Fibroblast of skin of scalp (primary cell): ENCODE results near the gene CKAP2L.

Source experiments
- DNase-seq: peaks from one replicate; pipeline ENCODE4 v3.0.0-alpha.2; 2013

CKAP2L gene

DNA sequence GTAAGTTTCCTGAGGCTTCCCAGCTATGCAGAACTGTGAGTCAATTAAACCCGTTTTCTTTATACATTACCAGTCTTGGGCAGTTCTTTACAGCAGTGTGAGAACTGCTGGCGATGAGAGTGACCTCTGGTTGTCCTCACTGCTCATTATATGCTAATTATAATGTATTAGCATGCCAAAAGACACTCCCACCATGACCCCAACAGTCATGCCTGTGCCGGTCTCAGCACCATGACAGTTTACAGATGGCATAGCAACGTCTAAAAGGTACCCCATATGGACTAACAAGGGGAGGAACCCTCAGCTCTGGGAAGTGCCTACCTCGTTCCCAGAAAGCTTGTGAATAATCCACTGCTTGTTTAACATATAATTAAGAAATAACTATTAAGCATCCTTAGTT lies 28.0 kb upstream of the CKAP2L start:
- DNase-seq: no peak

DNA sequence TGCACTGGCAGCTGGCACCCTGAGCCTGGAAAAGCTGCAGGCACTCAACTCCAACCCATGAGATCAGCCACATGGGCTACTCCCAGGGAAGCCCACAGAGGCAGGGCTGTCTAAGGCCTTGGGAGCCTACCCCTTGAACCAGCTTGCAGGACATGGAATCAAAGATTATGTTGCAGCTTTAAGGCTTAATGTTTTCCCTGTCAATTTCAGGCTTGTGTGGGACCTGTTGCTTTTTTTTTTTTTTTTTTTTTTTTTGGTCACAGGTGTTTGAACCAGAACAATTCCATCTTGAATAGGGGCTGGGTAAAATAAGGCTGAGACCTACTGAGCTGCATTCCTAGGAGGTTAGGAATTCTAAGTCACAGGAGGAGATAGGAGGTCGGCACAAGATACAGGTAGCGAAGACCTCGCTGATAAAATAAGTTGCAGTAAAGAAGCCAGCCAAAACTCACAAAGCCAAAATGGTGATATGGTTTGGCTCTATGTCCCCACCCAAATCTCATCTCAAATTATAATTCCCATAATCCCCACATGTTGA lies 27.4 kb upstream of the CKAP2L start:
- DNase-seq: no peak

DNA sequence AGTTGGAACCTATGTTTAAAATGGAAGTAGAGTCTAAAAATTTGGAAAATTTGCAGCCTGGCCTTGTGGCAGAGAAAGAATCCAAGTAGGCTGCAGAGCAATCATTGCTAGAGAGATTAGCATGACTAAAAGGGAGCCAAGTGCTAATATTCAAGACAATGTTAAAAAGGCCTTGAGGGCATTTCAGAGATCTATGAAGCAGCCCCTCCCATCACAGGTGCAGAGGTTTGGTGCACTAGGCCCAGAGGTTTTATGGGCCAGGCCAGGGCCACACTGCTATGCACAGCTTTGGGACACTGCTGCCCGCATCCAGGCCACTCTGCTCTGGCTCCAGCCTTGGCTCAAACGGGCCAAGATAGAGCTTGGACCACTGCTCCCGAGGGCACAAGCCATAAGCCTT lies 26.6 kb upstream of the CKAP2L start:
- DNase-seq: no peak

DNA sequence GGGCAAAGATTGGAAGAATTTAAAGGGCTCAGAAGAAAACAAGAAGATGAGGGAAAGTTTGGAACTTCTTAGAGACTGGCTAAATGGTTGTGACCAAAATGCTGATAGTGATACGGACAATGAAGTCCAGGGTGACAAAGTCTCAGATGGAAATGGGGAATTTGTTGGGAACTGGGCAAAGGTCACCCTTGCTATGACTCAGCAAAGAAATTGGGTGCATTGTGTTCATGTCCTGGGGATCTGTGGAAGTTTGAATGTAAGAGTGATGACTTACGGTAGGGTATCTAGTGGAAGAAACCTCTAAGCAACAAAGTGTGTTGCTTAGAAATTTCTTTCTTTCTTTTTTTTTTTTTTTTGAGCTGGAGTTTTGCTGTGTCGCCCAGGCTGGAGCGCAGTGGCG lies 25.9 kb upstream of the CKAP2L start:
- DNase-seq: no peak

DNA sequence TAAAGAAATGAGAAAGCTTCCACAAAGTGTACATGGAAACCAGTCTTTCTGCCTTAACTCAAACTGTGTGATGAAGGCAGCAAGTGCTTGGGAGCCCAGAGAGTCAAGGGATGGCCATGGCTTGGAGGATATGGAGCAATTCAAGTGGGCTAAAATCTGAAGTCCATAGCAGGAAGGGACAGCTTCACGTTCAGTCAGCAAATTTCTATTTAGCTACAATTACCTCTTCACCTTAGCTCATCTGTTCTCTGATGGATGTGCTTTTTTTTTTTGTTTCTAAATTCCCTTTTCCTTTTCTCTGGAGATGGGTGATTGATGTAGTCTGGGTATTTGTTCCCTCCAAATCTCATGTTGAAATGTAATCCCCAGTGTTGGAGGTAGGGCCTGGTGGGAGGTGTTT lies 24.8 kb upstream of the CKAP2L start:
- no peak for DNase-seq

DNA sequence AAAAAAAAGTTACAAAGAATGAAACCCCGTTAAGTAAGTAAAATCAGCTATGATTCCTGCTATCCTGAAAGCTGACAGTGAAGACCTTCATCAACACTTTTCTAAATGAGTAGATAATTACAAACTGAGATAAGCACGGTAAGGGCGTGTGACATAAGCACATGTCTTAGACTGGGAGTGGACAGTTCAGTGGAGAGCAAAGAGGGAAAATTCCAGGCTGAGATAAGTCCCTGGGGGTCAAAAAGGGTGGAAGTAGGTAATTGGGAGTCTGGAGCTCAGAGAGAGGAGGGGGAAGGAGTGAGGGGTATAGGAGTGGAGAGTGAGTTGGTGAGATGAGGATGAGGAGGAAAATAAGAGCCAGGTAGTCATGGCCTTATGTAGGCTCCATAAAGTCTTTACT lies 24.2 kb upstream of the CKAP2L start:
- DNase-seq: no peak

DNA sequence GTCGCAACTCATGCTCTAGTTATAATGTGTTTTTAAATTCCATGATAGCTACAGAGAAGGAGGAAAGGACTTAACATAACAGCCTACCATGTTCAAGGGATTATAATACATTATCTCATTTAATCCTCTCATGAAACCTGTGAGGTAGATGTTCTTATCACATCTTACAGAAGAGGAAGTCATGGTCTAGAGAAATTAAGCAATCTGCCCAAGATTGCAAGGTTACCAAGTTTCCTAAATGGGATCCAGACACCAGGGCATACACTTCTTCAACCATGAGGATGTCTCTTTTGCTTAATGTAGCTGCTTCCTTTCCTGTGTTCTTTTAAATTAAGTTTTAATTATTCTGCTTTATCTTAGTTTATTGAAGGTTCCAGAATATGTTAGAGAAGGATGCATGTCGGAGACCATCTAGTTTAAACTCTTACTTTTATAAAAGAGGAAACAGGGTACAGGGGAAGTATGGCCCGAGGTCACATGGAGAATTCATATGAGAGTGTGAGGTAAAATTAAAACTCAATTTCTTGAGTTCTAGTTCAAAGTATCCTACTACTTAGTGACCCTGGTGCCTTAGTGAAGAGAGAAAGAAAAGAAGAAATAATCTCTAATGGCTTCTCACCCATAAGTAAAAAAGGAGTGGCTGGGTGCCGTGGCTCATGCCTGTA lies 23.5 kb upstream of the CKAP2L start:
- no peak for DNase-seq

DNA sequence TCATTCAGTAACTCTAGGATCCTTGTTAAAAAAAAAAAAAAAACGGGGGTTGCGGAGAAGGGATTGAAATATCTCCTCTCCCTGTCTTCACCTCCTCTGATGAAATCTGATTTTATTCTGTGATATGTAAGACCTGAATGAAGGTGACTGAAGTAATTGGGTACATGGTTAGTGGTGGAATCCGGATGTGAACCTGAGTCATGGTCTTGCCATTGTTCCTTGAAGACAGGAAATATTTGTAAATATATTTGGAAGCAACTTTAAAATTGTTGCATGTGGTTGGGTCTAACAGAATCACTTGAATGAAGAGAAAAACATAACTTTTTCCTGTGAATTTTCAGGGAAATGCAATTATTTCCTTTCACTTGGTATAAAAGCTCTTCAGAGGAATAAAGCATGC lies 22.9 kb upstream of the CKAP2L start:
- DNase-seq: no peak

DNA sequence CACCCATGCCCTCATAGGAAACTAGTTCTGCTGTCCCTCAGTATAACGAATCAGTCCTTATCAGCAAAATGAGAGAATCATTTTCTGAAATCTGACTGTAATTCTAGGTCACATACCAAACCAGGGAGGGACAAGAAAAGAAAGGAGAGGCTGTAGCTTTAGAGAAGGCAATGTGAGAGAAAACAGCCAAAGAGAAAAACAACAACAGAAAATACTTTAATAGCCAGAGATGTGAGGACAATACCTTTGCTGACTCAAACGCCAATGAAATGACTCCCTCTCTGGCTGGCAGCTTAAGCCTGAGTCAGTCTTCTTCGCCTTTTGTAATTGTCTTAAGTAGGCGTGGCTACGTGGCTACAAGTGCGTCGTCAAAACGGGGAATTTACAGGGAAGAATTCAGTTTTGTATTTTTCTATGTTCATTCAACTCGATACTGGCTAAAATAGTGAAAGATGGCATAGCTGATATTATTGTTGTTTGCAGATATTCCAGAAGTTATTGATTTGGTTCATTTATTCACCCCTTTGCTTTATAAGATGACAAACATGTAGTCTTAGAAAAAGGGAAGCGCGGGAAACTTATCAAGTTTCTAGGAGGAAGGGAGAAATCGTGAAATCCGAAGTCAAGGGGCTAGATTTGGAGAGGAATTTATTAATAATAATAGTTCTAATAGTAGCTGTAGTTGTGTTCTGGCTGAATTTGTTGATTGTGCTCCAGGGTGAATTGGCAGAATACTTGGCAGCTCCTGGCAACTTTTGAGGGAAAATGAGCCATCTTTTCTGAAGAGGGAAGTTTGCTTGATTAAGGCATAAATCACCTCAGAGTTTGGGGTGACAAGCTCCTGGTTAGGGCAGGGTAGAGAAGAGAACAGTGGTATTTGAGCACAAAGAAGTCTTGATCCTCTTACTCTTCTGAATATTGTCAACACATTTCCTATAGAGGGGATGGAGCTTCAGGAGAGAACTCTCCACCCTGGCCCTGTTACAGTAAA lies 20.1 kb upstream of the CKAP2L start, which contains the start of gene IL1A:
Gene IL1A (minus strand): TSS at position 295 of the 991 bp plus-strand sequence. CDS start 723 bp downstream, outside the sequence.
- peak; percentile 28 for DNase-seq

DNA sequence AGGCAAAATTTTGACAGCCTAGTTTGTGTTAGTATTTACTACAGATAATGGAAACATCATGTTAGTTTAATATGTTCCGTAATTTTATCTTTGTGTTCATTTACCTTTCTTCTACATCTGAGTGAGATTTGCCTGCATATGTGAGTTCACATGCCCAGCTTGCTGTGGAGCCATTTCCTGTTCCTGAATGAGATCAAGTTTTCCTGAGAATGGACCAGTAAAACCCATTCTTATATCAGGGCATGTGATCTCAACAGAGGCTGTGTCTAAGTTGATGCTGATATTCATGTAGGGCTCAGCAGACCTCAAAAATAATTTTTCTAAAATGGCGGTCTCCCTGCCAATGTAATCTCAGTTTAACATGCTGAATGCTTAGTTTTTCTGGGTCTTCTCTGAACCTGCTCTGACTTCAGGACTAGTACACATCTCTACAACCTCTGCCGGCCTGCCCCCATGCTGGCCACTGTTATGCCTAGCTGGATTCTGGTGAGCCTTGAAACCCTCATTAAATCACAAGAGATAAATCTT lies 18.8 kb upstream of the CKAP2L start:
- DNase-seq: no peak

DNA sequence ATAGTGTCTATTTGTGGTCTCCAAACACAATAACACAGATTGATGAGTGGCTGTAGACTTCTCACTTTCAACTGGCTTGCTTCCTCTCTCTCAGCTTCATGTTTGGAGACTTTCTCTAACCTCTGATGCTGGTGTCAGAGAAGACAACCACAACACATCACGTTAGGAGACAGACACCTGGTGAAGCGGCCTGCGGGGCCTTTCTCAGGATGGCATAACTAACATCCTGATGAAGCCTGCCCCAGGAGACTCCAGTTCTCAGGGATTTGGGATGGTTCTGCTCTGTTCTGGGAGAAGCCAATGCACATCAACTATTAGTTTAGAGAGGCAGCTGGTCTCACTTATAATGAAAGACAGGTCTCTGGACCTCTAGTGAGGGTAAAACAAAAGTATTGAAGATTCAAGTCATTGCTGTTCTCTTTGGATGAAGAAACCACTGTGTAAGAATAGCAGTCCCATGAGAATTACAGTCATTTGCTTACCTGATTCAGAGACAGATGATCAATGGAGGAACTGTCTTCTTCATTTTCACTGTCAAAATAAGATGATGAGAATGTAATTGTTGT lies 17.9 kb upstream of the CKAP2L start:
- DNase-seq: no peak

DNA sequence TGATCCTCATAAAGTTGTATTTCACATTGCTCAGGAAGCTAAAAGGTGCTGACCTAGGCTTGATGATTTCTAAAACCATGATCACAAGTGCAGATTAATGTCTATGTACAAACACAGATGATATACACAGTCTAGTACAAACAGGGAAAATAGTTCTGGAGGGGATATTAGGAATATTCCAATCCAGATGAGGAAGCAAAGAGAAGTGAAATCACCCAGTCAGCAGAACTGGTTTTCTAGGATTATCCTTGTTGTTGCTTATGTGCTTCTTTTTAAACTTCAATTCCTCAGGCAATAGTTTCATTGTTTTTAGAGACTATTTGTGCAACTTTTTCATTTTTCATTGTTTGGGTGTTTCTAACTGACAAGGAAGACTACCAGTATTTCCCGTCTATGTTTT lies 15.2 kb upstream of the CKAP2L start:
- DNase-seq: no peak

DNA sequence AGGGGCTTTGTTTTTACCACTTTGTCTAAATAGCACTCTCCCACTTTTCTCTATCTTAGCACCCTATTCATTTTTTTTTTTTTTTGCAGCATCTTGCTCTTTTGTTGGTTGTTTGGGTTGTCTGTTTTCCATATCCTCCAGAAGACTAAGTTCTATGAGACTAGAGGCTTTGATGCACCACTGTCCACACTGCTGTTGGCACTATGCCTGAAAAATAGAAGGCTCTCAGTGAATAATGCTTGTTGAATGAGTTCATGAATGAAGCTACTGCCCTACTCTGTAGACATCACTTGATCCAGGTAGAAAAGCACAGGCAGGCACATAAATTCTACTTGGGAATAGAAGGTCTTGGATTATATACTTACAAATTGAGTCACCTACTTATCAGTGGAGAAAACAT lies 12.6 kb upstream of the CKAP2L start:
- peak; percentile 13 for DNase-seq

DNA sequence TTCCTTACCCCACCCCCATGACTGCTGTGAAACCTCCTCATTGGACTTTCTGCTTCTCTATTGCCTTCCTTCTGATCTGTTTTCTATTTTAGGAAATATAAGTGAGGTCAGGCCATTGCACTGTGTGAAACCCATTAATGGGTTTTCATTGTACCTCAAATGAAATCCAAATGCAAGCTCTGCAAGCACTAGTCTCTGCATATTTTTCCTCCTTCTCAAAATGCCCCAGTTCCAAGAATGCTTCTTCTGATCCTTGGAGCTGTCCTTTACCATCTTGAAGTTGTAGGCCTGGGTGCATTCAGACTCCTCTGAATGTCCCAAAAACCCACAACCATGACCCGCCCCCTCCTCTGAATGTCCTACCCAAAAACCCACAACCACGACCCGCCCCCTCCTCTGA lies 11.7 kb upstream of the CKAP2L start:
- no peak for DNase-seq

DNA sequence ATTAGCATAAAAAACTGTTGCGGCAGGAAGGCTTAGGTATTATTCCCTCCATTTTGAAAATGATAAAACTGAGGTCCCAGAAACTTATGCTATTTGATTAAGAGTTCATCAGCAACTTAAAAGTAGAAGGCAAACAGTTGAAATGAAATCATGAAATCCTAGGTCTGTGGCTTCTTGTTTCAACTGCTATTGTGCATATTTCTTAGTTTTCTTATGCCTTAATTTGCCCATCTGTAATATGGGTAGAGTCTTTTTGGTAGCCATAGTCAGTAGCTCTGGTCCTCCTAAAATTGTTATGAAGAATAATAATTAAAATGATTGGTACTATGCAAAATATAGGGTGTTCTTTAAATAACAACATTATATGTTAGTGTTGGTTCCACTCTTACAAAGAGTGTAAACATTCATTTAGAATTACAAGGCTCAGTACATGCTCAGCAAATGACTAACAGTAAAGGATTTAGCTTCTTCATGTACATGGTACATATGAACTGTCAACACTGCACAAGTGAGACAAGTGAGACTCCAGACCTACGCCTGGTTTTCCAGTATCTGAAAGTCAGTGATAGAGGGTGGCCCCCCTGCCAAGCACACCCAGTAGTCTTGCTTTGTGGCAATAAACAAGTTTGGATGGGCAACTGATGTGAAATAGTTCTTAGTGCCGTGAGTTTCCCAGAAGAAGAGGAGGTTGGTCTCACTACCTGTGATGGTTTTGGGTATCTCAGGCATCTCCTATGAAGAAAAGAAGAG lies 10.3 kb upstream of the CKAP2L start:
- DNase-seq: no peak

DNA sequence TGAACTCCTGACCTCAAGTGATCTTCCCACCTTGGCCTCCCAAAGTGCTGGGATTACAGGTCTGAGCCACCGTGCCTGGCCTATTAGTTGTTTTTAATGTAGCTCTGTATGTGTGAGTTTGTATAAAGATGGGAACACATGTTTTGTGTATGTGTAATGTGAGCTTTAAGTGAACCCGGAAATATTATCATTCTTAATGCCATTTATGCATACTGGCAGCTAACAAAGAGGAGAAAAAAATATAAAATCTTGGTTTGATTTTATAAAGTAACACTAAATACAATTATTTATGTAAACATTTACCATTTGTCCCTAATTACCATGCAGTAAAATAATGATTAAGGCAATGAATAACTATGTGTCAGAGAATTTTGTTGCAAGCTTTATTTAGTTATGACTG lies 9.1 kb upstream of the CKAP2L start:
- DNase-seq: no peak

DNA sequence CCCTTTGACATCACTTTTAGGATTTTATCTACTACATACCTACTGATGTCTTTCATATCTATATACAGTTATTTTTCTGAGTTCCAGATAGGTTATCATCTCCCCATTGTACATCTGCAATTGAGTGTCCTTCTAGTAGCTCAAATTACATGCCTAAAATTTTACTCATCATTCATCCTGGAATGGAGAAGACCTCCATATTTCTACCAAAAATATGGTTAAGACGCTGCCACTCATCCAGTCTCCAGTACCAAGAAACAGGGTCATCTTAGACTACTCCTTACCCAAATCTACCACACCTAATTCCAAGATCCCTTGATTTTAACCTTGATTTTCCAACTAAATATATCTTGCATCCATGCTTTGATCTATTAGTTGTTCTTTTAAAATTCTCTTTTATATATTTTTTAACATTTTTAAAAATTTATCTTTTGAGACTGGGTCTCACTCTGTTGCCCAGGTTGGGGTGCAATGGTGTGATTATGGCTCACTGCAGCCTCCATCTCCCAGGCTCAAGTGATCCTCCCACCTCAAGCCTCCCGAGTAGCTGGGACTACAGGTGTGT lies 8.6 kb upstream of the CKAP2L start:
- DNase-seq: no peak

DNA sequence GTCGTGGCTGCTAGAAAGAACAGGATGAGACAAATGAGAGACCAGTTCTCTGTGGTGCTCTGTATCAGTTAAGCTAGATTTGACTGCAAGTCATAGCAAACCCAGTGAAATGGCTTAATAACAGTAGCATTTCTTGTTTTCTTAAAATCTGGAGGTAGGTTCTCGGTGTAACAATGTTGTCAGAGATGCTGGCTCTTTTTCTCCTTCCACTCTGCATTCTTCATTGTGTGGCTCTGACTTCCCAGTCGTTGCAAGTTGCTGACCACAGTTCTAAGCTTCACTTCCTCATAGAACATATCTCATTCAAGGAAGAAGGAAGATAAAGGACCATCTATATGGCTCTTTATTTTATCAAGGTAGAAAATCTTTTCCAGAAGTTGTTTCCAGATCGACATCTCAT lies 7.9 kb upstream of the CKAP2L start:
- no peak for DNase-seq

DNA sequence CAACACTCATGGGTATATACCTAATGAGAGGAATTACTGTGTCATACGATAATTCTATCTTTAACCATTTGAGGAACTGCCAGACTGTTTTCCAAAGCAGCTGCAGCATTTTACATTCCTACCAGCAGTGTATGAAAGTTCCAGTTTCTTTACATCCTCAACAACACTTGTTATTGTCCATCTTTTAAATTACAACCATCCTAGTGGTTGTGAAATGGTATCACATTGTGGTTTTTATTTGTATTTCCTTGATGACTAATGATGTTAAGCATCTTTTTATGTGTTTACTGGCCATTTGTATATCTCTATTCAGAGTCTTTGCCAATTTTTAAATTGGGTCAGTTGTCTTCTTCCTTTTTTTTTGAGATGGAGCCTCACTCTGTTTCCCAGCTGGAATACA lies 4.0 kb upstream of the CKAP2L start:
- DNase-seq: no peak

DNA sequence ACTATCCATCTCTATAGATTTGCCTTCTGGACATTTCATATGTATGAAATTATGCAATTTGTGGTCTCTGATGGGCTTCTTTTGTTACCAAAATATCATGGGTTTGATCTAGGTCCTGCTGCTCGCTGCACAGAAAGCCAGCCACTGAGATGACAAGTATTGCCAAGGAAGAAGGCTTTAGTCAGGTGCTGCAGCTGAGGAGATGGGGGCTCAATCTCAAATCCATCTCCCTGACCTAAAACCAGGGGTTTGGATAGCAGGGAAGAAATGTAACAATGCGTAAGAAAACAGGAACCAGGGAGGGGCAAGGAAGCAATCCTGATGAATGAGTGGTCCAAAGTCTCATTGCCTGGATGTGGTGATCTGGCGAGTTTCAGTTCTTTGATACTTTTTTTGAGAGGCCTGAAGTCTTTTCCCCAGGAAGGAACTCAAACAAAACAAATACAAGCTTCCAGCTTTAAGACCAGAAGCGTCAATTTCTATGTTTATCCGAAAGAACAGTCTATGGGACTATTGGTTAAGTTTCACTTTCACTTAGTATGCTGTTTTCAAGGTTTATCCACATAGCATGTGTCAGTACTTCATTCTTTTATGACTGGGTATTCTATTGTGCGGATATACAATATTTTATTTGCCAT lies 3.4 kb upstream of the CKAP2L start:
- DNase-seq: no peak

DNA sequence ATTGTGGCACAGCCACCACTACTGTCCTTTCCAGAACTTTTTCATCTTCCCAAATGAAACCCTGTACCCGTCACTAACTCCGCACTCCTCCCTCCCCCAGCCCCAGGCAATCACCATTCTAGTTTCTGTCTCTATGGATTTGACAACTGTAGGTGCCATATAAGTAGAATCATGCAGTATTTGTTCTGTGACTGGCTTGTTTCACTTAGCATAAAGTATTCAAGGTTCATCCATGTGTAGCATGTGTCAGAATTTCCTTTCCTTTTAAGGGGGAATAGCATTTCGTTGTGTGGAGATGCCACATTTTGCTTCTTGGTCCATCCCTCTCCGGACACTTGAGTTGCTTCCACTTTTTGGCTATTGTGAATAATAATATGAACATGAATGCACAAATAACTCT lies 842 bp upstream of the CKAP2L start:
- no peak for DNase-seq
